Spleen (tissue), 11 donors: ENCODE measurements around the gene HS6ST2. TPM values are rescaled to one million over a fixed set of nuclear protein-coding genes. Genes with fewer than 3 reads are reported as not detected.

Experiments used
- DNase-seq: peaks from one replicate; pipeline ENCODE4 v3.0.0-alpha.2; 2020
- H3K27ac ChIP-seq, 8 donors: fragments of 200-600 bp; sonication (generic) in 7 of 8; 1 replicate in 4 of 8; 2 replicates in 4 of 8; pipeline versions ENCODE4 v1.5.0 to v1.8.0; 2016 to 2021; ENCODE audit warnings: inconsistent platforms in 4 of 8, mild to moderate bottlenecking in 4 of 8, moderate library complexity in 1 of 8
- H3K27me3 ChIP-seq, 7 donors: fragments of 200-600 bp; sonication (generic) in 6 of 7; replicated peaks in 1 of 7; 1 replicate in 4 of 7; 2 replicates in 3 of 7; pipeline versions ENCODE4 v1.5.0 to v1.8.0; 2016 to 2021; ENCODE audit warnings: inconsistent platforms in 3 of 7, mild to moderate bottlenecking in 1 of 7
- H3K36me3 ChIP-seq, 6 donors: fragments of 200-600 bp; sonication (generic) in 5 of 6; 1 replicate in 4 of 6; 2 replicates in 2 of 6; pipeline versions ENCODE4 v1.5.0 to v1.8.0; 2016 to 2021; ENCODE audit warnings: inconsistent platforms in 2 of 6
- H3K4me1 ChIP-seq, 6 donors: fragments of 200-600 bp; sonication (generic) in 5 of 6; 1 replicate in 3 of 6; 2 replicates in 3 of 6; pipeline versions ENCODE4 v1.5.0 to v1.8.0; 2016 to 2021; ENCODE audit warnings: inconsistent platforms in 3 of 6
- H3K4me3 ChIP-seq, 8 donors: fragments of 200-600 bp; sonication (generic) in 7 of 8; 1 replicate in 4 of 8; 2 replicates in 4 of 8; pipeline versions ENCODE4 v1.5.0 to v1.8.0; 2016 to 2021; ENCODE audit warnings: inconsistent platforms in 4 of 8, mild to moderate bottlenecking in 4 of 8, moderate library complexity in 2 of 8
- H3K9me3 ChIP-seq, 8 donors: fragments of 200-600 bp; sonication (generic) in 7 of 8; 1 replicate in 4 of 8; 2 replicates in 4 of 8; pipeline versions ENCODE4 v1.5.0 to v1.8.0; 2016 to 2021; ENCODE audit warnings: inconsistent platforms in 4 of 8
- POLR2A ChIP-seq, 3 donors: fragments of 450-650 bp; IDR thresholded peaks; one replicate each; pipeline ENCODE4 v1.5.1; 2017; ENCODE audit warnings: antibody characterized with exemption in 3 of 3, mild to moderate bottlenecking in 1 of 3
- POLR2AphosphoS5 ChIP-seq, 3 donors: sonication (generic); formaldehyde crosslinking; IDR thresholded peaks; one replicate each; pipeline ENCODE4 v1.5.1; 2017; ENCODE audit warnings: antibody characterized with exemption in 3 of 3
- WGBS, 5 donors: extraction: QIAGEN DNeasy Blood & Tissue Kit in 3 of 5; methylation state at CpG; one replicate each; pipeline versions ENCODE4 v1.1.5 to v1.1.7; 2013 to 2018; 5-methylcytosine and 5-hydroxymethylcytosine counted together
- intact Hi-C: fragments of 100-400 bp; cut with DNase I; formaldehyde crosslinking; loops from one replicate; pipeline ENCODE4 v1.15.0; 2023; ENCODE audit warnings: low total_unique reads
- polyA plus RNA-seq, 3 donors: library from polyadenylated mRNA; stranded (reverse); fragments of 200-250 nt; gene quantifications; one replicate each; pipeline ENCODE4 v1.2.1, GENCODE V29; 2013
- total RNA-seq, 7 donors: library from RNA; depleted of rRNA in 3 of 7; stranded (reverse); fragments of >200 nt in 3 of 7; fragmentation: NEBNext Ultra II Directional in 4 of 7; extraction: Animal tissue kit (Norgen Biotek cat#: 25700) in 4 of 7; gene quantifications; one replicate each; pipeline versions ENCODE4 v1.1.0 to v1.2.1, GENCODE V29; 2016 to 2021
- TF ChIP-seq, protein P1 (sequence below), 11 experiments: fragments of 200-600 bp in 7 of 11; fragments of 450-650 bp in 4 of 11; sonication (generic) in 4 of 11; IDR thresholded peaks in 8 of 11; conservative IDR thresholded peaks in 3 of 11; 1 replicate in 7 of 11; 2 replicates in 4 of 11; pipeline versions ENCODE4 v1.4.0 to v1.8.0; 2016 to 2021; ENCODE audit warnings: antibody characterized with exemption in 11 of 11, inconsistent platforms in 4 of 11, mild to moderate bottlenecking in 1 of 11
- donor health status: healthy with polysubstance abuse.
- donor health status: DM: no; HTN: no; CAD: no; lungs with moderate emphysema.
- donor health status: DM: no; HTN: no; CAD: no.
- donor health status: Bipolar disorder and iron deficiency.
- donor health status: healthy.
- donor health status: DM: no; HTN: no; CAD: no.
- donor health status: DM: yes; HTN: yes; CAD: no.

The HS6ST2 gene
- total and polyA plus RNA-seq, 10 donors = 0.02 to 0.20 (median 0.09) TPM; not detected in 7

DNA sequence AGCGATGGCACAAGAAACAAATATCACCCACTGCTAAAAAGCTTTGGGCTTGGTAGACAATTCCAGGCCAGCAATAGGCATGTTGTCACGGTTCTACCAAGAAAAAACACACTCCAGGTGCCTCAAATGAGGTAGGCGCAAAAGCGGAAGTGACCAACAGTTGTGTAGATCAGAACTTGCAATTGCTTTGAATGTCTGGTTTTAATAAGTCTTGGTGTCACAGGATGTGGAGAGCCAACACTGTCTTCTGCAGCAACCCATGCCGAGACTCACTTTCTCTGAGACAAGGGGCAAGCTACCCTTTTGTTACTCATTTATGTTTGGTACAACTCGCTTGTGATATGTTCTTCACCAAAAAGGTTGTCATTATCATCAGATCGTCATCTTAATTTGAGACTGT lies 188.8 kb downstream of the HS6ST2 start:
- intact Hi-C loops = no loop called here
- no peaks in the 10 kb centered on the region for H3K36me3 ChIP-seq
- TF ChIP-seq POLR2A (IDR thresholded peaks at IDR 0.05) (no peak), POLR2AphosphoS5 (IDR thresholded peaks at IDR 0.05) (no peak)
- TF ChIP-seq, protein P1, sequence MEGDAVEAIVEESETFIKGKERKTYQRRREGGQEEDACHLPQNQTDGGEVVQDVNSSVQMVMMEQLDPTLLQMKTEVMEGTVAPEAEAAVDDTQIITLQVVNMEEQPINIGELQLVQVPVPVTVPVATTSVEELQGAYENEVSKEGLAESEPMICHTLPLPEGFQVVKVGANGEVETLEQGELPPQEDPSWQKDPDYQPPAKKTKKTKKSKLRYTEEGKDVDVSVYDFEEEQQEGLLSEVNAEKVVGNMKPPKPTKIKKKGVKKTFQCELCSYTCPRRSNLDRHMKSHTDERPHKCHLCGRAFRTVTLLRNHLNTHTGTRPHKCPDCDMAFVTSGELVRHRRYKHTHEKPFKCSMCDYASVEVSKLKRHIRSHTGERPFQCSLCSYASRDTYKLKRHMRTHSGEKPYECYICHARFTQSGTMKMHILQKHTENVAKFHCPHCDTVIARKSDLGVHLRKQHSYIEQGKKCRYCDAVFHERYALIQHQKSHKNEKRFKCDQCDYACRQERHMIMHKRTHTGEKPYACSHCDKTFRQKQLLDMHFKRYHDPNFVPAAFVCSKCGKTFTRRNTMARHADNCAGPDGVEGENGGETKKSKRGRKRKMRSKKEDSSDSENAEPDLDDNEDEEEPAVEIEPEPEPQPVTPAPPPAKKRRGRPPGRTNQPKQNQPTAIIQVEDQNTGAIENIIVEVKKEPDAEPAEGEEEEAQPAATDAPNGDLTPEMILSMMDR (IDR thresholded peaks at IDR 0.05 in 8 of 11, conservative IDR thresholded peaks at IDR 0.05 in 3 of 11) = no peak

DNA sequence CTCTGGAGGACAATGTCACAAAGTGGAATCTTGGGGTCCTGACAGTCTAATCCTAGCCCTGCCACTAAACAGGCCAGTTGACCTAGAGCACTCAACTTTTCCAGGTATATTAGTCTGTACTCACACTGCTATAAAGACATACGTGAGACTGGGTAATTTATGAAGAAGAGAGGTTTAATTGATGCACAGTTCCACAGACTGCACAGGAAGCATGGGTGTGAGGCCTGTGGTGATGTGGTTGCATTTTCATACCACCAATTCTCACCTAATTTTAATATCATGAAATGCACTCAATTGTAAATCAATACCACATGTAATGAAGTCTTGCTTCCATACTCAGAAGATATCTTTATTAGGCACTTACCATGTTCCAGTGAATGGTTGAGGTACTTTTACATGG lies 192.0 kb downstream of the HS6ST2 start:
- Histone ChIP-seq H3K36me3 (no peaks in the 10 kb centered on the region), H3K4me3 (no peak overlapping the region), H3K4me1 (no peaks in the 10 kb centered on the region), H3K27ac (no peak overlapping the region), H3K27me3 (peaks cover 0 to 17% (median 0%) of the 10 kb centered on the region in 7 donors), H3K9me3 (no peaks in the 10 kb centered on the region)
- TF ChIP-seq POLR2AphosphoS5 (IDR thresholded peaks at IDR 0.05) = no peak
- no peak for TF ChIP-seq POLR2A (IDR thresholded peaks at IDR 0.05)
- TF ChIP-seq, protein P1 (IDR thresholded peaks at IDR 0.05 in 8 of 11, conservative IDR thresholded peaks at IDR 0.05 in 3 of 11) = no peak
- WGBS, 5 donors = 50 to 88% (median 79%) methylated on average over 1 of the region's 1 CpG
- intact Hi-C loops = no loop called here
- no peak for DNase-seq

More for the DNA sequence above, 188.8 kb downstream of the HS6ST2 start:
- Histone ChIP-seq H3K4me3 (no peak overlapping the region), H3K4me1 (no peaks in the 10 kb centered on the region), H3K27me3 (peaks cover 0 to 16% (median 0%) of the 10 kb centered on the region in 7 donors), H3K9me3 (no peaks in the 10 kb centered on the region), H3K27ac (no peak overlapping the region)
- no peak for DNase-seq
- 78 to 94% (median 86%) methylated on average over 7 of the region's 7 CpGs for WGBS, 5 donors

DNA sequence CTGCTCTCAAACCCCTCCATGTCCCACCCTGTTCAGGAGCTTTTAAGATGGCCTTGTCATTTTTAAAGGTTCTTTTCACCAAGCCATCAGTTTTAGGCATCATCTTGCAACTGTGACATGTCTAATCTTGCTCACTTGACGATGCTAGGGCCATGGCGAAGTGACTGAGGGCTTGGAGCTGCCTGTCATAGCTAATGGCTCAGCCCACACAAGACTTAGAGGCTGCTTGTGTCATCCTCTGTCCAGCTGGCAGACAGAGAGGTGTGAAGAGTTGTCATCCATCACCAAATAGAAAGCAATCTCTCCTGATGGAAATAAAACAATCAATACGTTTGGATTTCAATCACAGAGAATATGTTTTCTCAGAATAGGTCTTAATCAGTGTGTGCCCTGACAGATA lies 194.9 kb downstream of the HS6ST2 start:
- no peak for DNase-seq
- no peaks in the 10 kb centered on the region for H3K36me3 ChIP-seq
- intact Hi-C loops = no loop called here
- no peak for TF ChIP-seq POLR2A (IDR thresholded peaks at IDR 0.05)
- no peak for TF ChIP-seq POLR2AphosphoS5 (IDR thresholded peaks at IDR 0.05)
- TF ChIP-seq, protein P1 (IDR thresholded peaks at IDR 0.05 in 8 of 11, conservative IDR thresholded peaks at IDR 0.05 in 3 of 11) = no peak
- H3K9me3 ChIP-seq = no peaks in the 10 kb centered on the region
- H3K27ac ChIP-seq = no peak overlapping the region
- 61 to 80% (median 72%) methylated on average over 3 of the region's 3 CpGs for WGBS, 5 donors
- no peak overlapping the region for H3K4me3 ChIP-seq
- H3K27me3 ChIP-seq = peaks cover 0 to 27% (median 0%) of the 10 kb centered on the region in 7 donors
- no peaks in the 10 kb centered on the region for H3K4me1 ChIP-seq

DNA sequence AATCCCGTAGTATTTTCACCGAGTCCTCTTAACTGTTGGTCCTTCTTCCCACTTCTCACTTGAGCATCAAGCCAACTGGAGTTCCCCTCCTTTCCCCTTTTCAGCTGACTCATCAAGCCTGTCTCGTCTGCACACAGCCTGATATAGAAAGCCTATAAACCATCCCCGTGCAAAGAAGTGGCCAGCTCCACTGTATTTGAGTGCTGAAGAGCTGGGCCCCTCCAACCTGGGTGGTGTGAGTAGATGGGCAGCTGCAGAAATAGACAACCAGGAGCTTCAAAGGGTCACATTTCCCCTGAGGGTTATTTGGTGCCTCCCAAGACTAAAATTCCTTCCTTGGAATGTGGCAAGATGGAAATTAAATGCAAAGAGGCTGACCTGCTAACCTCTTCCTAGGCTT lies 199.7 kb downstream of the HS6ST2 start:
- WGBS, 5 donors = 24 to 41% (median 33%) methylated on average over 4 of the region's 4 CpGs
- Histone ChIP-seq H3K27ac (no peak overlapping the region), H3K36me3 (no peaks in the 10 kb centered on the region), H3K4me1 (no peaks in the 10 kb centered on the region), H3K27me3 (peaks cover 0 to 16% (median 0%) of the 10 kb centered on the region in 7 donors), H3K9me3 (no peaks in the 10 kb centered on the region), H3K4me3 (no peak overlapping the region)
- intact Hi-C loops = no loop called here
- TF ChIP-seq POLR2A (IDR thresholded peaks at IDR 0.05) = no peak
- TF ChIP-seq, protein P1 (IDR thresholded peaks at IDR 0.05 in 8 of 11, conservative IDR thresholded peaks at IDR 0.05 in 3 of 11) = no peak
- TF ChIP-seq POLR2AphosphoS5 (IDR thresholded peaks at IDR 0.05) = no peak
- no peak for DNase-seq
